Spleen (tissue), 7 donors: ENCODE results near the gene GTF2H4.

Source experiments
- CTCF ChIP-seq, 11 experiments: fragments of 200-600 bp in 7 of 11; fragments of 450-650 bp in 4 of 11; sonication (generic) in 4 of 11; IDR thresholded peaks in 8 of 11; conservative IDR thresholded peaks in 3 of 11; 1 replicate in 7 of 11; 2 replicates in 4 of 11; pipeline versions ENCODE4 v1.4.0 to v1.8.0; 2016 to 2021; ENCODE audit warnings: antibody characterized with exemption in 11 of 11, inconsistent platforms in 4 of 11, mild to moderate bottlenecking in 1 of 11
- POLR2A ChIP-seq, 3 donors: fragments of 450-650 bp; IDR thresholded peaks; one replicate each; pipeline ENCODE4 v1.5.1; 2017; ENCODE audit warnings: antibody characterized with exemption in 3 of 3, mild to moderate bottlenecking in 1 of 3
- POLR2AphosphoS5 ChIP-seq, 3 donors: sonication (generic); formaldehyde crosslinking; IDR thresholded peaks; one replicate each; pipeline ENCODE4 v1.5.1; 2017; ENCODE audit warnings: antibody characterized with exemption in 3 of 3
- donor health status: DM: no; HTN: no; CAD: no; lungs with moderate emphysema.
- donor health status: DM: no; HTN: no; CAD: no.
- donor health status: DM: no; HTN: no; CAD: no.

- no peak for TF ChIP-seq POLR2A (IDR thresholded peaks at IDR 0.05)
- no peak for TF ChIP-seq CTCF (IDR thresholded peaks at IDR 0.05 in 8 of 11, conservative IDR thresholded peaks at IDR 0.05 in 3 of 11)
- TF ChIP-seq POLR2AphosphoS5 (IDR thresholded peaks at IDR 0.05): no peak
Observed at GRCh38 chr6:30912746-30913520, 4.9 kb downstream of the GTF2H4 start.
